ENCODE measurements around the gene RAVER1. TPM values are rescaled to one million over a fixed set of nuclear protein-coding genes. Genes with fewer than 3 reads are reported as not detected.

RAVER1 gene
- polyA plus RNA-seq, 1 donor, result 45.2 TPM

GRCh38 chr19:10290876-10291553 lies 42.3 kb downstream of the RAVER1 start:
- peaks cover 94% of the 10 kb centered on the region for H3K27me3 ChIP-seq (ENCODE audit: control insufficient read depth, insufficient read depth, low read length)
- peaks cover 60% of the 10 kb centered on the region for H3K4me1 ChIP-seq (ENCODE audit: control insufficient read depth, insufficient read depth, low read length)
- no CpG with 5 or more reads among the region's 57 CpGs for WGBS (ENCODE audit: insufficient coverage, low lambda C conversion rate)
- peak overlapping the region; percentile 14 for H3K4me3 ChIP-seq (ENCODE audit: low read length)
- peak in 1 of 2 donors; percentile 68 for DNase-seq
- no peak overlapping the region for H3K27ac ChIP-seq (ENCODE audit: low read length)
- H3K9me3 ChIP-seq (ENCODE audit: control insufficient read depth, low read depth, low read length), result peaks cover 30% of the 10 kb centered on the region
- peaks cover under 1% of the 10 kb centered on the region for H3K36me3 ChIP-seq (ENCODE audit: control insufficient read depth, insufficient read depth, low read length)

GRCh38 chr19:10290357-10290875 lies 42.9 kb downstream of the RAVER1 start:
- DNase-seq, result no peak
- H3K4me1 ChIP-seq (ENCODE audit: control insufficient read depth, insufficient read depth, low read length), result peaks cover 54% of the 10 kb centered on the region
- 0% methylated on average over 1 of the region's 30 CpGs for WGBS (ENCODE audit: insufficient coverage, low lambda C conversion rate)
- H3K27me3 ChIP-seq (ENCODE audit: control insufficient read depth, insufficient read depth, low read length), result peaks cover 92% of the 10 kb centered on the region
- no peak overlapping the region for H3K27ac ChIP-seq (ENCODE audit: low read length)
- peak overlapping the region; percentile 14 for H3K4me3 ChIP-seq (ENCODE audit: low read length)
- H3K36me3 ChIP-seq (ENCODE audit: control insufficient read depth, insufficient read depth, low read length), result peaks cover 6% of the 10 kb centered on the region
- peaks cover 30% of the 10 kb centered on the region for H3K9me3 ChIP-seq (ENCODE audit: control insufficient read depth, low read depth, low read length)

GRCh38 chr19:10289836-10290356 lies 43.4 kb downstream of the RAVER1 start, which contains the start of gene ICAM5:
ICAM5 (plus strand) TSS chr19:10289952; CDS start chr19:10290044, 92 bp downstream.
- Histone ChIP-seq H3K4me1 (ENCODE audit: control insufficient read depth, insufficient read depth, low read length) (peaks cover 54% of the 10 kb centered on the region), H3K4me3 (ENCODE audit: low read length) (peak within 1 kb of the TSS; percentile 14), H3K36me3 (ENCODE audit: control insufficient read depth, insufficient read depth, low read length) (peaks cover 11% of the 10 kb centered on the region), H3K27ac (ENCODE audit: low read length) (no peak within 1 kb of the TSS), H3K27me3 (ENCODE audit: control insufficient read depth, insufficient read depth, low read length) (peaks cover 87% of the 10 kb centered on the region), H3K9me3 (ENCODE audit: control insufficient read depth, low read depth, low read length) (peaks cover 30% of the 10 kb centered on the region)
- WGBS (ENCODE audit: insufficient coverage, low lambda C conversion rate), result no CpG with 5 or more reads among the region's 45 CpGs
- DNase-seq, result no peak

GRCh38 chr19:10289167-10289835 lies 44.0 kb downstream of the RAVER1 start:
- H3K27ac ChIP-seq (ENCODE audit: low read length), result no peak overlapping the region
- H3K9me3 ChIP-seq (ENCODE audit: control insufficient read depth, low read depth, low read length), result peaks cover 29% of the 10 kb centered on the region
- H3K4me1 ChIP-seq (ENCODE audit: control insufficient read depth, insufficient read depth, low read length), result peaks cover 54% of the 10 kb centered on the region
- no peak overlapping the region for H3K4me3 ChIP-seq (ENCODE audit: low read length)
- H3K36me3 ChIP-seq (ENCODE audit: control insufficient read depth, insufficient read depth, low read length), result peaks cover 17% of the 10 kb centered on the region
- WGBS (ENCODE audit: insufficient coverage, low lambda C conversion rate), result no CpG with 5 or more reads among the region's 50 CpGs
- peaks cover 81% of the 10 kb centered on the region for H3K27me3 ChIP-seq (ENCODE audit: control insufficient read depth, insufficient read depth, low read length)
- DNase-seq, result peak in 1 of 2 donors; percentile 31

GRCh38 chr19:10288662-10289166 lies 44.6 kb downstream of the RAVER1 start:
- H3K9me3 ChIP-seq (ENCODE audit: control insufficient read depth, low read depth, low read length), result peaks cover 23% of the 10 kb centered on the region
- H3K27ac ChIP-seq (ENCODE audit: low read length), result no peak overlapping the region
- no peak overlapping the region for H3K4me3 ChIP-seq (ENCODE audit: low read length)
- peaks cover 54% of the 10 kb centered on the region for H3K4me1 ChIP-seq (ENCODE audit: control insufficient read depth, insufficient read depth, low read length)
- no CpG with 5 or more reads among the region's 23 CpGs for WGBS (ENCODE audit: insufficient coverage, low lambda C conversion rate)
- peak in 1 of 2 donors; percentile 50 for DNase-seq
- peaks cover 75% of the 10 kb centered on the region for H3K27me3 ChIP-seq (ENCODE audit: control insufficient read depth, insufficient read depth, low read length)
- peaks cover 19% of the 10 kb centered on the region for H3K36me3 ChIP-seq (ENCODE audit: control insufficient read depth, insufficient read depth, low read length)

GRCh38 chr19:10286803-10287737 lies 46.3 kb downstream of the RAVER1 start, which contains the start of gene ICAM4:
ICAM4 (plus strand) TSS chr19:10286955; CDS start chr19:10287013, 58 bp downstream.
- Histone ChIP-seq H3K9me3 (ENCODE audit: control insufficient read depth, low read depth, low read length) (peaks cover 10% of the 10 kb centered on the region), H3K4me3 (ENCODE audit: low read length) (peak within 1 kb of the TSS; percentile 23), H3K27ac (ENCODE audit: low read length) (no peak within 1 kb of the TSS), H3K4me1 (ENCODE audit: control insufficient read depth, insufficient read depth, low read length) (peaks cover 46% of the 10 kb centered on the region), H3K27me3 (ENCODE audit: control insufficient read depth, insufficient read depth, low read length) (peaks cover 59% of the 10 kb centered on the region), H3K36me3 (ENCODE audit: control insufficient read depth, insufficient read depth, low read length) (peaks cover 23% of the 10 kb centered on the region)
- WGBS (ENCODE audit: insufficient coverage, low lambda C conversion rate), result no CpG with 5 or more reads among the region's 59 CpGs
- peak in 1 of 2 donors; percentile 71 for DNase-seq

GRCh38 chr19:10285393-10285792 lies 47.9 kb downstream of the RAVER1 start:
- WGBS (ENCODE audit: insufficient coverage, low lambda C conversion rate), result no CpG with 5 or more reads among the region's 4 CpGs
- no peak for DNase-seq
- H3K27me3 ChIP-seq (ENCODE audit: control insufficient read depth, insufficient read depth, low read length), result peaks cover 42% of the 10 kb centered on the region
- H3K27ac ChIP-seq (ENCODE audit: low read length), result no peak overlapping the region
- H3K4me1 ChIP-seq (ENCODE audit: control insufficient read depth, insufficient read depth, low read length), result peaks cover 31% of the 10 kb centered on the region
- H3K4me3 ChIP-seq (ENCODE audit: low read length), result no peak overlapping the region
- peaks cover 6% of the 10 kb centered on the region for H3K9me3 ChIP-seq (ENCODE audit: control insufficient read depth, low read depth, low read length)
- peaks cover 23% of the 10 kb centered on the region for H3K36me3 ChIP-seq (ENCODE audit: control insufficient read depth, insufficient read depth, low read length)

GRCh38 chr19:10284960-10285278 lies 48.4 kb downstream of the RAVER1 start:
- peaks cover 23% of the 10 kb centered on the region for H3K36me3 ChIP-seq (ENCODE audit: control insufficient read depth, insufficient read depth, low read length)
- H3K27me3 ChIP-seq (ENCODE audit: control insufficient read depth, insufficient read depth, low read length), result peaks cover 37% of the 10 kb centered on the region
- H3K4me3 ChIP-seq (ENCODE audit: low read length), result no peak overlapping the region
- H3K27ac ChIP-seq (ENCODE audit: low read length), result no peak overlapping the region
- WGBS (ENCODE audit: insufficient coverage, low lambda C conversion rate), result no CpG with 5 or more reads among the region's 13 CpGs
- H3K9me3 ChIP-seq (ENCODE audit: control insufficient read depth, low read depth, low read length), result peaks cover 6% of the 10 kb centered on the region
- peaks cover 28% of the 10 kb centered on the region for H3K4me1 ChIP-seq (ENCODE audit: control insufficient read depth, insufficient read depth, low read length)
- no peak for DNase-seq

- H3K4me1 ChIP-seq (ENCODE audit: control insufficient read depth, insufficient read depth, low read length), result peaks cover 25% of the 10 kb centered on the region
- no CpG with 5 or more reads among the region's 34 CpGs for WGBS (ENCODE audit: insufficient coverage, low lambda C conversion rate)
- H3K27me3 ChIP-seq (ENCODE audit: control insufficient read depth, insufficient read depth, low read length), result peaks cover 31% of the 10 kb centered on the region
- H3K27ac ChIP-seq (ENCODE audit: low read length), result no peak overlapping the region
- H3K9me3 ChIP-seq (ENCODE audit: control insufficient read depth, low read depth, low read length), result peaks cover 4% of the 10 kb centered on the region
- H3K36me3 ChIP-seq (ENCODE audit: control insufficient read depth, insufficient read depth, low read length), result peaks cover 23% of the 10 kb centered on the region
- no peak overlapping the region for H3K4me3 ChIP-seq (ENCODE audit: low read length)
- no peak for DNase-seq
Measured at GRCh38 chr19:10284065-10284959, 49.0 kb downstream of the RAVER1 start.
